AG09319 (cell line): Measurements from ENCODE around the gene RIC3.

Experiments
- DNase-seq: peaks from one replicate; pipeline ENCODE4 v3.0.0-alpha.2; 2010; ENCODE audit warnings: low read depth; ENCODE audit errors: extremely low read depth
- CTCF ChIP-seq: IDR thresholded peaks from 2 replicates; pipeline ENCODE4 v1.5.1; 2011; ENCODE audit warnings: low read depth, mild to moderate bottlenecking, inconsistent platforms, low read length, moderate library complexity

RIC3 gene

GRCh38 chr11:8069771-8070170 lies 99.1 kb downstream of the RIC3 start:
- TF ChIP-seq CTCF = no peak
- no peak for DNase-seq

GRCh38 chr11:8068605-8069221 lies 100.1 kb downstream of the RIC3 start:
- TF ChIP-seq CTCF = no peak
- peak; percentile 73 for DNase-seq

GRCh38 chr11:8067929-8068575 lies 100.8 kb downstream of the RIC3 start:
- no peak for DNase-seq
- no peak for TF ChIP-seq CTCF

DNA sequence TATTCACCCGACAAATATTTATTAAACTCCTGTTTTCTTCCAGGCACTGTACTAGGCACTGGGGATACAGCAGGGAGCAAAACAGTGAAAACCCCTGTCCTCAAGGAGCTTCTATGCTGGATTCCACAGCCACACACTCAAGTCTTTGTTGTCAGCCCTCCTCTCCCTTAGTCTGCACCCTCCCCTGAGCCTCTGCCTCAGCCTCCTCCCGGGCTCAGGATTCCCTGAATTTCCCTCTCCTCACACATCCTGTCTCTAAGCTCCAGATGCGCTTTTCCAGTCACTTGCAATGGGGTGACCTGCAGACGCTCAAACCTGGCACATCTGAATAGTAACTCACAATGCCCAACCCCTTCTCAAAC lies 101.3 kb downstream of the RIC3 start:
- TF ChIP-seq CTCF = no peak
- no peak for DNase-seq

- no peak for DNase-seq
- TF ChIP-seq CTCF = no peak
These were observed 101.8 kb downstream of the RIC3 start for GRCh38 chr11:8066911-8067455.

DNA sequence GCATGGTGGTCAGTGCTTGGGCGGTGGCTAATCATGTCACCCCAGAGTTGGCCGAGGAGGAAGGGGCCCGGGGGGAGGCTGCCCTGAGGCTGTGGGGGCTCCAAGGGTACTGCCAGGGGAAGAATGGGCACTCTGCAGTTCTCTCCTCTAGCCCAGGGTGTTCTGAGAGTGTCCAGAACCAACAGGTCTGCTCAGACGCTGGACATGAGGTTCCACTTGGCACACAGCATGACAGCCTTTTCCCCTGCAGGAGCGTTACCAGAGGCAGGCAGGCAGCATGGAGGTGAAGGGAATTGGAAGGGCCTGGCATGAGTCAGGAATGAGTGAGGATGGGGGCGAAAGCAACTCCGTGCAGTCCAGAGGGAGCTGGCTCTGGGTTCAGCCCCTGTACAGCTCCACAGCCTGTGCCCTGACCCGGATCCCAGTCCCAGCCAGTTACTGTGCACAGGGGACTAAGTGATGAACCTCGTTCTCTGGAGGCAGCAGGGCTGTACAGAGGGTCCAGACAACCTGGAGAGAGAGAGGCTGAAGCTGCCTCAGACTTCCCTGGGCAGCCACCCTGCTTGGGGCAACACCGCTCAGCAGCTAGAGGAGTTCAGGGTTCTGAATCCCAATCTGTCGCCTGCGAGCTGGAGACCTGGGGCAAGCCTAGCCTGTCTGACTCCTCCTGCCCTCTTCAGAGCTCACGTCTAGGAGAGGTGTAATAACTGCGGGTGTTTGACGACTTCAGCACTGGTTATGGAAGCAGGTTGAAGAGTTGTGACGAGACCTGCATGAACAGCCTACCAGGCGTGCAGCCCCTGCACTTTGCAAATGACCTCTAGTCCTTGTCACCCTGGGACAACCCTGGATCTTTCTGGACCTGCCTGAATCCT lies 102.6 kb downstream of the RIC3 start:
- no peak for TF ChIP-seq CTCF
- DNase-seq = no peak

DNA sequence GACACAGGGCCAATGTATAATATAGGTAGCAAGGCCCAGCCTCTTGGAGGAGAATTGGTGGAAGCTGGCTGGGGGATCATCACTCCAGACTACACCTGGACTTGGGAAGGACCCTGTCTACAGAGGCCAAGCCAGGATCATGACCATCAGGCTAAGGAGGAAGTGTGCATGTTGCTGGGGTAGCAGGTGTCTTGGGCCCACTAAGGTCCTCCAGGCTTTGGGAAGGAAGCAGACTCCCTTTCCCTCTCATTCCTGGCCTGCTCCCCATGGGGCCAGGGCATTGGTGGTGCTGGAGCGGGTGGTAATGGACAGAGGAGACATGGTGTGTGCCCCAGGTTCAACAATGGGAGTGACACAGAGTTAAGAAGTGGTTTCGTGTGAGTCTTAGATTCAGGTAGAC lies 103.8 kb downstream of the RIC3 start:
- DNase-seq = no peak
- TF ChIP-seq CTCF = no peak
